BE2C (cell line): Measurements from ENCODE around the gene PMEPA1.
A peak's percentile ranks its signal among the peaks of the same experiment; 100 is the strongest.

Experiments used
- DNase-seq: peaks from one replicate; pipeline ENCODE4 v3.0.0-alpha.2; 2020
- H3K27me3 ChIP-seq: fragments of 250-450 bp; sonication (Bioruptor Pico); 2 replicates; pipeline ENCODE4 v1.5.1; 2020; ENCODE audit warnings: mild to moderate bottlenecking
- H3K36me3 ChIP-seq: fragments of 250-450 bp; sonication (Bioruptor Pico); 2 replicates; pipeline ENCODE4 v1.5.1; 2020; ENCODE audit warnings: mild to moderate bottlenecking
- H3K4me1 ChIP-seq: fragments of 250-450 bp; sonication (Bioruptor Pico); 2 replicates; pipeline ENCODE4 v1.5.1; 2020
- H3K4me3 ChIP-seq: 2 replicates; pipeline ENCODE4 v1.5.1; 2011; ENCODE audit warnings: low read depth, low read length
- H3K9me3 ChIP-seq: fragments of 250-450 bp; sonication (Bioruptor Pico); 2 replicates; pipeline ENCODE4 v1.5.1; 2020
- TF ChIP-seq, protein P1 (sequence below): IDR thresholded peaks from 2 replicates; pipeline ENCODE4 v1.5.1; 2012; ENCODE audit warnings: mild to moderate bottlenecking, low read depth, low read length

The PMEPA1 gene

GRCh38 chr20:57685146-57685758, 24.6 kb downstream of the PMEPA1 start:
- H3K4me1 ChIP-seq: peaks cover 26% of the 10 kb centered on the region
- no peaks in the 10 kb centered on the region for H3K9me3 ChIP-seq
- H3K36me3 ChIP-seq: no peaks in the 10 kb centered on the region
- TF ChIP-seq, protein P1, sequence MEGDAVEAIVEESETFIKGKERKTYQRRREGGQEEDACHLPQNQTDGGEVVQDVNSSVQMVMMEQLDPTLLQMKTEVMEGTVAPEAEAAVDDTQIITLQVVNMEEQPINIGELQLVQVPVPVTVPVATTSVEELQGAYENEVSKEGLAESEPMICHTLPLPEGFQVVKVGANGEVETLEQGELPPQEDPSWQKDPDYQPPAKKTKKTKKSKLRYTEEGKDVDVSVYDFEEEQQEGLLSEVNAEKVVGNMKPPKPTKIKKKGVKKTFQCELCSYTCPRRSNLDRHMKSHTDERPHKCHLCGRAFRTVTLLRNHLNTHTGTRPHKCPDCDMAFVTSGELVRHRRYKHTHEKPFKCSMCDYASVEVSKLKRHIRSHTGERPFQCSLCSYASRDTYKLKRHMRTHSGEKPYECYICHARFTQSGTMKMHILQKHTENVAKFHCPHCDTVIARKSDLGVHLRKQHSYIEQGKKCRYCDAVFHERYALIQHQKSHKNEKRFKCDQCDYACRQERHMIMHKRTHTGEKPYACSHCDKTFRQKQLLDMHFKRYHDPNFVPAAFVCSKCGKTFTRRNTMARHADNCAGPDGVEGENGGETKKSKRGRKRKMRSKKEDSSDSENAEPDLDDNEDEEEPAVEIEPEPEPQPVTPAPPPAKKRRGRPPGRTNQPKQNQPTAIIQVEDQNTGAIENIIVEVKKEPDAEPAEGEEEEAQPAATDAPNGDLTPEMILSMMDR: no peak
- peak overlapping the region; percentile 38 for H3K4me3 ChIP-seq
- DNase-seq: no peak
- no peaks in the 10 kb centered on the region for H3K27me3 ChIP-seq

DNA sequence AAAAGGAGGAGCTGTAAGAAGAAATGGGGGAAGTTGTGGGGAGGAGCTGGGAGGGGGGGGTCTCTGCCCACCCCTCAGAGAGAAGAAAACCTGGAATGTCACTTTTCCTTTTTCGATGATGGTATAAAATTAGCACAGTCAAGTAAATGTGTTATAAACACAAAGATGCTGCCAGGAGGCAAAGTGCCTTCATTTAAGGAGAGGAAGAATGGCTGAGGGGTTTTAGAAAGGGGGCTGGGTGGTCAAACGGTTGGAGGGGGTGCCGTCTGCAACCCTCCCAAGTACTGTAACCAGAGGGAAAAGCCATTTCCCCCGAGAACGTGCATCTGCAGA, 25.0 kb downstream of the PMEPA1 start:
- Histone ChIP-seq H3K4me3 (peak overlapping the region; percentile 38), H3K36me3 (no peaks in the 10 kb centered on the region), H3K9me3 (no peaks in the 10 kb centered on the region), H3K27me3 (no peaks in the 10 kb centered on the region), H3K4me1 (peaks cover 27% of the 10 kb centered on the region)
- DNase-seq: no peak
- TF ChIP-seq, protein P1: no peak

DNA sequence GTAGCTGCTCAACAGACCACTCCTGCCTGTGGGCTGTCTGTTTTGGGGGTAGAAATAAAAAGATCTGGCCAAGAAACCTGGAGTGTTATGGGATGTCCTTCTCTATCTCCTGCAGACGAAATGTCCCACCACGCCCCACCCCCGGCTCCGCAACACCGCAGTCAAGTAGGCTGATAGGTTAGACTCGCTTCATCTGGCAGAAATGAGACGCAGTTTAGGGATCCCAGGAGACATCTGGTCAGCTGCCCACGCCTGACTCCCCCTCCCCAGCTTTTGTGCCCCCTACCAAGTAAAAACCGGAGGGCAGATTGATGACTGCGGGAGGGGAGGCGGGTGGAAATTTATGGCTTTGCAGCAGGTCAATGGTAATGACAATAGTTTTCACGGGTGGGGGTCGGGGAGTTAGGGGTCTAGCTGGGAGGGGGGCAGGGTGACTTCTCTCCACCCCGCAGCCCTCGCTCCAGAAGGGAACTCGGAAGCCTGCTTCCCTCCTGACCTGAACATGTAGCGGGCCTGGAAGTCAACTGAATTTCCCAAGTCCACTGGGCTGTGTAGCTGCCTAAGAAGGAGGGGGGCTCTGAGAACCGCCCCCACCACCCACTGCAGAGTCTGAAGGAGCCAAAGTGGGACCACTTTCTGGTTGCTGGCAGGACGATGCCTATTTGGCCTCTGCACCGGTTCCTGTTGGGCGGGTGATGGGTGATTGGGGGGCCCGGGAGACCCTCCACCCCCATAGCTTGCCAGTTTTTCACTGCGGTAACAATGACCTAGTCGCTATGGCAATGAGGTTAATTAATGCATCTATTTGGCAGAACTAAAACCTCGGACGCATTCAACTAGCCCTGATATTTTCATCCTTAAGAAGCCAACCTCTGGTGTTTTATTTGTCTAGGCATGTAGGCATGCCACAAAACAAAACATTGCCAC, 25.7 kb downstream of the PMEPA1 start:
- Histone ChIP-seq H3K36me3 (no peaks in the 10 kb centered on the region), H3K9me3 (no peaks in the 10 kb centered on the region), H3K4me3 (no peak overlapping the region), H3K27me3 (no peaks in the 10 kb centered on the region), H3K4me1 (peaks cover 27% of the 10 kb centered on the region)
- no peak for DNase-seq
- TF ChIP-seq, protein P1: no peak

GRCh38 chr20:57683287-57683686, 26.5 kb downstream of the PMEPA1 start:
- Histone ChIP-seq H3K36me3 (no peaks in the 10 kb centered on the region), H3K4me3 (no peak overlapping the region), H3K27me3 (no peaks in the 10 kb centered on the region), H3K4me1 (peaks cover 33% of the 10 kb centered on the region), H3K9me3 (no peaks in the 10 kb centered on the region)
- no peak for DNase-seq
- TF ChIP-seq, protein P1: no peak

GRCh38 chr20:57682184-57683101, 27.4 kb downstream of the PMEPA1 start:
- DNase-seq: peak; percentile 37
- H3K4me1 ChIP-seq: peaks cover 37% of the 10 kb centered on the region
- no peaks in the 10 kb centered on the region for H3K27me3 ChIP-seq
- H3K36me3 ChIP-seq: no peaks in the 10 kb centered on the region
- no peak overlapping the region for H3K4me3 ChIP-seq
- TF ChIP-seq, protein P1: no peak
- H3K9me3 ChIP-seq: no peaks in the 10 kb centered on the region
